Liver (tissue), 9 donors: Measurements from ENCODE around the gene ASPG. TPM values are rescaled to one million over a fixed set of nuclear protein-coding genes. Genes with fewer than 3 reads are reported as not detected.

Experiments used
- DNase-seq: peaks from one replicate; pipeline ENCODE4 v3.0.0-alpha.2; 2017; ENCODE audit warnings: low spot score
- H3K27ac ChIP-seq, 2 donors: one replicate each; pipeline ENCODE4 v1.7.0; 2013; ENCODE audit warnings: inconsistent platforms in 2 of 2, low read length in 2 of 2, control low read depth in 1 of 2, low read depth in 1 of 2, mild to moderate bottlenecking in 1 of 2
- H3K27me3 ChIP-seq, 4 donors: one replicate each; pipeline versions ENCODE4 v1.6.1 to v1.7.0; 2013; ENCODE audit warnings: low read length in 3 of 4, inconsistent platforms in 1 of 4, mild to moderate bottlenecking in 1 of 4, moderate library complexity in 1 of 4; ENCODE audit not compliant: control insufficient read depth in 4 of 4, insufficient read depth in 4 of 4
- H3K36me3 ChIP-seq, 4 donors: one replicate each; pipeline versions ENCODE4 v1.6.1 to v1.7.0; 2013; ENCODE audit warnings: low read length in 3 of 4, mild to moderate bottlenecking in 3 of 4, low read depth in 1 of 4, moderate library complexity in 1 of 4; ENCODE audit not compliant: control insufficient read depth in 4 of 4, insufficient read depth in 3 of 4
- H3K4me1 ChIP-seq, 4 donors: one replicate each; pipeline versions ENCODE4 v1.6.1 to v1.7.0; 2013; ENCODE audit warnings: low read length in 3 of 4, mild to moderate bottlenecking in 3 of 4, moderate library complexity in 1 of 4; ENCODE audit not compliant: control insufficient read depth in 4 of 4, insufficient read depth in 4 of 4
- H3K4me3 ChIP-seq, 3 donors: one replicate each; pipeline versions ENCODE4 v1.6.1 to v1.7.0; 2013; ENCODE audit warnings: low read length in 3 of 3, control low read depth in 1 of 3, low read depth in 1 of 3, mild to moderate bottlenecking in 1 of 3
- H3K9ac ChIP-seq, 2 donors: one replicate each; pipeline ENCODE4 v1.7.0; 2013; ENCODE audit warnings: low read length in 2 of 2, mild to moderate bottlenecking in 2 of 2, moderate library complexity in 2 of 2, control low read depth in 1 of 2, low read depth in 1 of 2
- H3K9me3 ChIP-seq, 4 donors: one replicate each; pipeline versions ENCODE4 v1.6.1 to v1.7.0; 2013; ENCODE audit warnings: low read length in 3 of 4; ENCODE audit not compliant: control insufficient read depth in 4 of 4
- ATF3 ChIP-seq: IDR thresholded peaks from 2 replicates; pipeline ENCODE4 v1.6.1; 2016; ENCODE audit warnings: antibody characterized with exemption
- EGR1 ChIP-seq, 2 donors: IDR thresholded peaks; 2 replicates each; pipeline ENCODE4 v1.6.1; 2016 to 2018; ENCODE audit warnings: antibody characterized with exemption in 2 of 2, low read depth in 2 of 2
- FOXA1 ChIP-seq: IDR thresholded peaks from 2 replicates; pipeline ENCODE4 v1.6.1; 2016; ENCODE audit warnings: antibody characterized with exemption
- FOXA2 ChIP-seq: IDR thresholded peaks from 2 replicates; pipeline ENCODE4 v1.6.1; 2016; ENCODE audit warnings: antibody characterized with exemption
- GABPA ChIP-seq, 2 donors: IDR thresholded peaks in 1 of 2; conservative IDR thresholded peaks in 1 of 2; 2 replicates each; pipeline ENCODE4 v1.6.1; 2016; ENCODE audit warnings: antibody characterized with exemption in 2 of 2, mild to moderate bottlenecking in 1 of 2, moderate library complexity in 1 of 2
- HNF4A ChIP-seq, 2 donors: conservative IDR thresholded peaks; 2 replicates each; pipeline ENCODE4 v1.6.1; 2016; ENCODE audit warnings: antibody characterized with exemption in 2 of 2, mild to moderate bottlenecking in 2 of 2
- JUND ChIP-seq, 2 donors: IDR thresholded peaks; 2 replicates each; pipeline ENCODE4 v1.6.1; 2016; ENCODE audit warnings: antibody characterized with exemption in 2 of 2
- NR2F2 ChIP-seq: IDR thresholded peaks from 2 replicates; pipeline ENCODE4 v1.6.1; 2016; ENCODE audit warnings: antibody characterized with exemption
- RAD21 ChIP-seq, 2 donors: IDR thresholded peaks; 2 replicates each; pipeline ENCODE4 v1.6.1; 2016; ENCODE audit warnings: antibody characterized with exemption in 2 of 2, mild to moderate bottlenecking in 2 of 2
- REST ChIP-seq: IDR thresholded peaks from 2 replicates; pipeline ENCODE4 v1.6.1; 2016; ENCODE audit warnings: antibody characterized with exemption, mild to moderate bottlenecking
- RXRA ChIP-seq, 2 donors: IDR thresholded peaks; 2 replicates each; pipeline ENCODE4 v1.6.1; 2017 to 2018; ENCODE audit warnings: antibody characterized with exemption in 2 of 2, mild to moderate bottlenecking in 1 of 2
- SP1 ChIP-seq: IDR thresholded peaks from 2 replicates; pipeline ENCODE4 v1.6.1; 2018; ENCODE audit warnings: antibody characterized with exemption, mild to moderate bottlenecking
- TAF1 ChIP-seq: conservative IDR thresholded peaks from 2 replicates; pipeline ENCODE4 v1.6.1; 2016; ENCODE audit warnings: antibody characterized with exemption, mild to moderate bottlenecking
- YY1 ChIP-seq: IDR thresholded peaks from 2 replicates; pipeline ENCODE4 v1.6.1; 2016; ENCODE audit warnings: antibody characterized with exemption, mild to moderate bottlenecking
- ZBTB33 ChIP-seq: IDR thresholded peaks from 2 replicates; pipeline ENCODE4 v1.6.1; 2016; ENCODE audit warnings: antibody characterized with exemption
- WGBS: extraction: QIAGEN DNeasy Blood & Tissue Kit; methylation state at CpG from one replicate; pipeline ENCODE4 v1.1.7; 2013; 5-methylcytosine and 5-hydroxymethylcytosine counted together
- polyA plus RNA-seq, 2 donors: library from polyadenylated mRNA; stranded (reverse) in 1 of 2; unstranded in 1 of 2; fragments of 200-250 nt in 1 of 2; fragments of >200 nt in 1 of 2; fragmentation: Nextera tagmentation in 1 of 2; extraction: Ambion mirVana in 1 of 2; gene quantifications; one replicate each; pipeline versions ENCODE4 v1.2.1 to v1.2.3, GENCODE V29; 2013 to 2015
- total RNA-seq, 2 donors: library from RNA; depleted of rRNA; stranded (reverse); fragments of >200 nt; gene quantifications; one replicate each; pipeline ENCODE4 v1.2.3, GENCODE V29; 2014
- donor health status: healthy.
- donor health status: healthy.
- donor health status: healthy.
- donor health status: healthy.
- donor health status: healthy.

The ASPG gene
- total and polyA plus RNA-seq, 4 donors, result 42.4 to 158 (median 110) TPM

- no peak for DNase-seq
- no peak for TF ChIP-seq NR2F2
- no peak for TF ChIP-seq REST
- TF ChIP-seq RAD21 (IDR thresholded peaks at IDR 0.05), result no peak
- no peak for TF ChIP-seq GABPA (IDR thresholded peaks at IDR 0.05 in 1 of 2, conservative IDR thresholded peaks at IDR 0.05 in 1 of 2)
- no peak for TF ChIP-seq TAF1
- no peak for TF ChIP-seq SP1
- no peak for TF ChIP-seq ZBTB33
- TF ChIP-seq FOXA2, result no peak
- no peak for TF ChIP-seq YY1
- no peak for TF ChIP-seq JUND (IDR thresholded peaks at IDR 0.05)
- no peak for TF ChIP-seq FOXA1
Observed at GRCh38 chr14:104109731-104110361, 24.3 kb downstream of the ASPG start.

GRCh38 chr14:104110491-104111209 lies 25.1 kb downstream of the ASPG start:
- WGBS, result 72% methylated on average over 18 of the region's 18 CpGs

More at GRCh38 chr14:104109731-104110361, 24.3 kb downstream of the ASPG start:
- H3K4me3 ChIP-seq, result no peak overlapping the region
- no peaks in the 10 kb centered on the region for H3K27me3 ChIP-seq
- no peak overlapping the region for H3K27ac ChIP-seq
- H3K36me3 ChIP-seq, result peaks cover 0 to 12% (median 1%) of the 10 kb centered on the region in 4 donors
- no peak overlapping the region for H3K9ac ChIP-seq
- WGBS, result 91% methylated on average over 24 of the region's 24 CpGs
- no peaks in the 10 kb centered on the region for H3K9me3 ChIP-seq
- H3K4me1 ChIP-seq, result peaks cover 0 to 2% (median 0%) of the 10 kb centered on the region in 4 donors

More at GRCh38 chr14:104110491-104111209, 25.1 kb downstream of the ASPG start:
- DNase-seq, result no peak
- Histone ChIP-seq H3K4me3 (no peak overlapping the region), H3K36me3 (peaks cover 0 to 12% (median 1%) of the 10 kb centered on the region in 4 donors), H3K4me1 (peaks cover 0 to 2% (median under 1%) of the 10 kb centered on the region in 4 donors), H3K27me3 (no peaks in the 10 kb centered on the region), H3K27ac (no peak overlapping the region), H3K9me3 (no peaks in the 10 kb centered on the region), H3K9ac (no peak overlapping the region)
- TF ChIP-seq ATF3, result no peak
- no peak for TF ChIP-seq ZBTB33
- TF ChIP-seq EGR1 (IDR thresholded peaks at IDR 0.05; ENCODE audit: low read depth in 2 of 2), result no peak
- TF ChIP-seq SP1, result no peak
- no peak for TF ChIP-seq HNF4A (conservative IDR thresholded peaks at IDR 0.05)
- no peak for TF ChIP-seq FOXA2
- no peak for TF ChIP-seq RAD21 (IDR thresholded peaks at IDR 0.05)
- no peak for TF ChIP-seq FOXA1
- TF ChIP-seq YY1, result no peak
- TF ChIP-seq GABPA (IDR thresholded peaks at IDR 0.05 in 1 of 2, conservative IDR thresholded peaks at IDR 0.05 in 1 of 2), result no peak
- no peak for TF ChIP-seq RXRA (IDR thresholded peaks at IDR 0.05)
- no peak for TF ChIP-seq REST
- TF ChIP-seq TAF1, result no peak
- no peak for TF ChIP-seq NR2F2
- TF ChIP-seq JUND (IDR thresholded peaks at IDR 0.05), result no peak
